Aorta (tissue), 5 donors: ENCODE results near the gene CFAP73. TPM values are rescaled to one million over a fixed set of nuclear protein-coding genes. Genes with fewer than 3 reads are reported as not detected.
A peak's percentile ranks its signal among the peaks of the same experiment; 100 is the strongest.

ENCODE experiments used
- ATAC-seq: fragments of 200-7000 bp; cut with Tn5 transposase; one replicate; pipeline ENCODE4 v1.9.1; 2022; ENCODE audit warnings: moderate library complexity; ENCODE audit not compliant: low FRiP score
- DNase-seq, 2 donors: peaks; one replicate each; pipeline ENCODE4 v3.0.0-alpha.2; 2020
- H3K27ac ChIP-seq, 2 donors: one replicate each; pipeline ENCODE4 v1.5.1; 2013; ENCODE audit warnings: low read length in 2 of 2, mild to moderate bottlenecking in 2 of 2, moderate library complexity in 2 of 2, control low read depth in 1 of 2, inconsistent platforms in 1 of 2, low read depth in 1 of 2
- H3K27me3 ChIP-seq, 2 donors: one replicate each; pipeline ENCODE4 v1.6.1; 2013; ENCODE audit warnings: control low read depth in 1 of 2, low read length in 1 of 2, mild to moderate bottlenecking in 1 of 2, moderate library complexity in 1 of 2; ENCODE audit not compliant: insufficient read depth in 2 of 2, control insufficient read depth in 1 of 2
- H3K36me3 ChIP-seq, 2 donors: one replicate each; pipeline ENCODE4 v1.6.1; 2013; ENCODE audit warnings: control low read depth in 1 of 2, low read length in 1 of 2, mild to moderate bottlenecking in 1 of 2; ENCODE audit not compliant: insufficient read depth in 2 of 2, control insufficient read depth in 1 of 2
- H3K4me1 ChIP-seq, 2 donors: one replicate each; pipeline ENCODE4 v1.6.1; 2013; ENCODE audit warnings: low read length in 2 of 2, control low read depth in 1 of 2, mild to moderate bottlenecking in 1 of 2, moderate library complexity in 1 of 2; ENCODE audit not compliant: insufficient read depth in 2 of 2, control insufficient read depth in 1 of 2
- H3K4me3 ChIP-seq, 2 donors: one replicate each; pipeline ENCODE4 v1.5.1; 2013; ENCODE audit warnings: low read length in 2 of 2, control low read depth in 1 of 2, mild to moderate bottlenecking in 1 of 2
- H3K9me3 ChIP-seq: one replicate; pipeline ENCODE4 v1.6.1; 2013; ENCODE audit warnings: mild to moderate bottlenecking, low read length; ENCODE audit not compliant: control insufficient read depth
- WGBS, 2 donors: extraction: QIAGEN DNeasy Blood & Tissue Kit; methylation state at CpG; one replicate each; pipeline ENCODE4 v1.1.7; 2013; 5-methylcytosine and 5-hydroxymethylcytosine counted together
- intact Hi-C, 2 donors: fragments of 100-400 bp; cut with DNase I; formaldehyde crosslinking; loops; one replicate each; pipeline versions ENCODE4 v1.14.2 to v1.15.0; 2022
- polyA plus RNA-seq, 2 donors: library from polyadenylated mRNA; stranded (reverse); fragments of 200-250 nt; gene quantifications; one replicate each; pipeline ENCODE4 v1.2.3, GENCODE V29; 2013
- total RNA-seq, 2 donors: library from RNA; stranded (reverse); fragmentation: NEBNext Ultra II Directional; extraction: Animal tissue kit (Norgen Biotek cat#: 25700); gene quantifications; one replicate each; pipeline ENCODE4 v1.2.1, GENCODE V29; 2021
- donor health status: healthy with polysubstance abuse.
- donor health status: Bipolar disorder and iron deficiency.
- donor health status: DM: no; HTN: no; CAD: no.
- donor health status: DM: no; HTN: no; CAD: no.
- donor health status: DM: yes; HTN: yes; CAD: no.

CFAP73 gene
- total and polyA plus RNA-seq, 4 donors = 0.10 TPM; not detected in 3

GRCh38 chr12:113174461-113175384 is 25.2 kb downstream of the CFAP73 start:
- peaks cover 22 to 28% of the 10 kb centered on the region in 2 donors for H3K36me3 ChIP-seq

DNA sequence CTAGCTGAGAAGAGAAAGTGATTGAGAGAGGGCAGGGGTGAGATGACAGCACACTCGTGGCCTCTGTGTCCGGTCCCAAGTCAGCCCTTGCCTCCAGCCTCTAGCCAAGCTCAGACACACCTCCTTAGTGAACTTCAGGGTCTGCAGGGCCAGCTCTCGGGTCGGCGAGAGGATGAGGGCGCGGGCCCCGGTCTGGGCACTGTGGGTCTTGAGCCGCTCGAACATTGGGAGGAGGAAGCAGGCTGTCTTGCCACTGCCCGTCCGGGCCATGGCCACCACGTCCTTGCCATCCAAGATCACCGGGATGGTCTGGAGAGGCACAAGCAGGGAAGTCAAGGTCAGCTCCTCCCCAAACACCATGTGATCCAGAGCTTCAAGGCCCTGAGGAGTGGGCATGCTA is 29.5 kb downstream of the CFAP73 start:
- no peak overlapping the region for H3K4me3 ChIP-seq
- DNase-seq (peak in 1 of 2 donors; percentile 24), ATAC-seq (no peak)
- H3K4me1 ChIP-seq = peaks cover 0 to under 1% of the 10 kb centered on the region in 2 donors
- WGBS, 2 donors = 95% methylated on average over 14 of the region's 14 CpGs
- intact Hi-C loops = loop anchor here in 1 of 2 donors (5.0 kb wide), 1 partner anchor 132 kb away; no protein-coding TSS in a partner anchor
- H3K9me3 ChIP-seq = no peaks in the 10 kb centered on the region
- no peaks in the 10 kb centered on the region for H3K27me3 ChIP-seq
- H3K36me3 ChIP-seq = peaks cover 9 to 20% of the 10 kb centered on the region in 2 donors
- no peak overlapping the region for H3K27ac ChIP-seq

More at GRCh38 chr12:113174461-113175384, 25.2 kb downstream of the CFAP73 start:
- peak; percentile 86 for ATAC-seq
- Histone ChIP-seq H3K4me3 (no peak overlapping the region), H3K9me3 (no peaks in the 10 kb centered on the region), H3K27ac (no peak overlapping the region), H3K27me3 (no peaks in the 10 kb centered on the region), H3K4me1 (no peaks in the 10 kb centered on the region)
- peak; percentile 81 to 93 for DNase-seq
- intact Hi-C loops = loop anchor here (1.0 to 5.0 kb wide), 2 partner anchors 126 to 127 kb away; no protein-coding TSS in a partner anchor
- 57 to 58% methylated on average over 32 of the region's 32 CpGs for WGBS, 2 donors

DNA sequence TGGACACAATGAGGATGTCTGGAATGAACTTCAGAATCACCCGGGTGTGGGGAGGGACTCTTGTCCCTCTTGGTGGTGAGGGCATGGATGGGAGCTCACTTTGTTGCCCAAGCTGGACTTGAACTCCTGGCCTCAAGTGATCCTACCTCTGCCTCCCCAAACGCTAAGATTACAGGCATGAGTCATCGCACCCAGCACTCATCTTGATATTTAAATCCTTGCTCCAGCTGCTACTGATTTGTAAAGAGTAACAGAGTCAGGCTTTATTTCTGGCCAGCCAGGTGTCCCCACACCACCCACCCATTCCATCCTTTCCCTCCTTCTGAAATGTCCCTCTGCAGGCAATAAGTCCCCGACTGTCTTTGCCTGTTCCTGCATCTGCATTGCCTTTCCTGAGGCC is 30.8 kb downstream of the CFAP73 start:
- Histone ChIP-seq H3K27ac (no peak overlapping the region), H3K9me3 (no peaks in the 10 kb centered on the region), H3K4me1 (peaks cover 0 to 2% of the 10 kb centered on the region in 2 donors), H3K27me3 (no peaks in the 10 kb centered on the region), H3K4me3 (no peak overlapping the region), H3K36me3 (peaks cover 9 to 20% of the 10 kb centered on the region in 2 donors)
- WGBS, 2 donors = 72 to 74% methylated on average over 4 of the region's 4 CpGs
- intact Hi-C loops = no loop called here
- ATAC-seq (no peak), DNase-seq (no peak)

GRCh38 chr12:113181975-113182374 is 32.5 kb downstream of the CFAP73 start:
- no peaks in the 10 kb centered on the region for H3K27me3 ChIP-seq
- no peak overlapping the region for H3K4me3 ChIP-seq
- peaks cover 9 to 15% of the 10 kb centered on the region in 2 donors for H3K36me3 ChIP-seq
- ATAC-seq (no peak), DNase-seq (no peak)
- H3K9me3 ChIP-seq = no peaks in the 10 kb centered on the region
- no peak overlapping the region for H3K27ac ChIP-seq
- intact Hi-C loops = no loop called here
- peaks cover 2% of the 10 kb centered on the region in 2 donors for H3K4me1 ChIP-seq
- WGBS, 2 donors = 86 to 87% methylated on average over 3 of the region's 3 CpGs

GRCh38 chr12:113183030-113183589 is 33.6 kb downstream of the CFAP73 start:
- H3K36me3 ChIP-seq = peaks cover 0 to 8% of the 10 kb centered on the region in 2 donors
- no peaks in the 10 kb centered on the region for H3K27me3 ChIP-seq
- intact Hi-C loops = no loop called here
- no peak for ATAC-seq
- no peak overlapping the region for H3K27ac ChIP-seq
- H3K4me3 ChIP-seq = no peak overlapping the region
- WGBS, 2 donors = 94% methylated on average over 11 of the region's 11 CpGs
- no peaks in the 10 kb centered on the region for H3K9me3 ChIP-seq
- DNase-seq = no peak
- peaks cover 2% of the 10 kb centered on the region in 2 donors for H3K4me1 ChIP-seq

GRCh38 chr12:113184098-113184899 is 34.8 kb downstream of the CFAP73 start:
- Histone ChIP-seq H3K27ac (no peak overlapping the region), H3K9me3 (no peaks in the 10 kb centered on the region), H3K4me1 (peaks cover 2% of the 10 kb centered on the region in 2 donors), H3K36me3 (peaks cover 0 to 4% of the 10 kb centered on the region in 2 donors), H3K27me3 (no peaks in the 10 kb centered on the region), H3K4me3 (peak overlapping the region; percentile 16 to 63)
- WGBS, 2 donors = 27 to 29% methylated on average over 26 of the region's 26 CpGs
- ATAC-seq (peak; percentile 77), DNase-seq (peak in 1 of 2 donors; percentile 86)
- intact Hi-C loops = no loop called here

GRCh38 chr12:113184900-113185179 is 35.3 kb downstream of the CFAP73 start:
- intact Hi-C loops = loop anchor here in 1 of 2 donors (5.0 kb wide), 1 partner anchor 152 kb away; the partner anchor contains the start of gene SLC8B1
- peak; percentile 95 for ATAC-seq
- Histone ChIP-seq H3K36me3 (peaks cover 0 to 2% of the 10 kb centered on the region in 2 donors), H3K4me3 (peak overlapping the region; percentile 30 to 63), H3K9me3 (no peaks in the 10 kb centered on the region), H3K27ac (peak overlapping the region; percentile 47 to 77), H3K4me1 (peaks cover 2% of the 10 kb centered on the region in 2 donors), H3K27me3 (no peaks in the 10 kb centered on the region)
- WGBS, 2 donors = 0% methylated on average over 20 of the region's 20 CpGs
- DNase-seq = peak; percentile 93 to 95
